ENCODE data around the gene SLC7A1.

DNA sequence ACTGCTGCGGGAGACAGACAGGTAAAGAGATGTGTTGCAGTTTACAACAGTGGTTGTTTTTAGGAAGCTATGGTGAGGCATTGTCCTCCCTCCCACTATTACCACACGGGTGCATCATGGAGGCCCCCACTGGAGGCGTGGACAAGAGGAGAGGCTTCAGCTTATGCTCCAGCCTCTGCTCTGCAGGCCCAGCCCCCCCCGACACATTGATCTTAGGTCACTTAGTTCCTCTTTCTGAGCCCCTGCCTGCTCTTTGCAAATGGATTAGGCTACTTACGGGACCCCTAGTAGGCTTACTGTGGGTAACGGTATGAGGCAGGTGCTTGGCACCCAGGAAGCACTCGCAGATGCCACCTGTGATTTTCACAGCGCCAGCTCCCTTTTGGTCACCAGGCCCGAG lies 123.9 kb downstream of the SLC7A1 start:
- TF ChIP-seq, protein P1, sequence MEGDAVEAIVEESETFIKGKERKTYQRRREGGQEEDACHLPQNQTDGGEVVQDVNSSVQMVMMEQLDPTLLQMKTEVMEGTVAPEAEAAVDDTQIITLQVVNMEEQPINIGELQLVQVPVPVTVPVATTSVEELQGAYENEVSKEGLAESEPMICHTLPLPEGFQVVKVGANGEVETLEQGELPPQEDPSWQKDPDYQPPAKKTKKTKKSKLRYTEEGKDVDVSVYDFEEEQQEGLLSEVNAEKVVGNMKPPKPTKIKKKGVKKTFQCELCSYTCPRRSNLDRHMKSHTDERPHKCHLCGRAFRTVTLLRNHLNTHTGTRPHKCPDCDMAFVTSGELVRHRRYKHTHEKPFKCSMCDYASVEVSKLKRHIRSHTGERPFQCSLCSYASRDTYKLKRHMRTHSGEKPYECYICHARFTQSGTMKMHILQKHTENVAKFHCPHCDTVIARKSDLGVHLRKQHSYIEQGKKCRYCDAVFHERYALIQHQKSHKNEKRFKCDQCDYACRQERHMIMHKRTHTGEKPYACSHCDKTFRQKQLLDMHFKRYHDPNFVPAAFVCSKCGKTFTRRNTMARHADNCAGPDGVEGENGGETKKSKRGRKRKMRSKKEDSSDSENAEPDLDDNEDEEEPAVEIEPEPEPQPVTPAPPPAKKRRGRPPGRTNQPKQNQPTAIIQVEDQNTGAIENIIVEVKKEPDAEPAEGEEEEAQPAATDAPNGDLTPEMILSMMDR (IDR thresholded peaks at IDR 0.05; ENCODE audit: low read length) = no peak
- TF ChIP-seq EZH2 (IDR thresholded peaks at IDR 0.05; ENCODE audit: borderline replicate concordance, low read length) = no peak
